Anterior cingulate cortex (tissue), 58 donors: ENCODE results near the gene GLRA2.
"Not testable (repeated sequence)": the region's sequence is repeated elsewhere in the genome, so short reads cannot be mapped to it uniquely, and the experiment has no call there.

Source experiments
- DNase-seq, 58 donors: peaks; one replicate each; lab custom pipeline; 2025; lab: John Stamatoyannopoulos, UW

GLRA2 gene

GRCh38 chrX:14590693-14591424 is 61.5 kb downstream of the GLRA2 start:
- DNase-seq: no peak

- no peak for DNase-seq
Measured at GRCh38 chrX:14591976-14592375, 62.6 kb downstream of the GLRA2 start.

- DNase-seq: no peak
Measured at GRCh38 chrX:14594521-14594920, 65.2 kb downstream of the GLRA2 start.

- no peak for DNase-seq
Measured at GRCh38 chrX:14598330-14598729, 69.0 kb downstream of the GLRA2 start.

- no peak for DNase-seq
Measured at GRCh38 chrX:14607446-14607985, 78.2 kb downstream of the GLRA2 start.

- not testable (repeated sequence) for DNase-seq
Measured at GRCh38 chrX:14612450-14612849, 83.1 kb downstream of the GLRA2 start.

GRCh38 chrX:14616301-14616700 is 87.0 kb downstream of the GLRA2 start:
- DNase-seq: no peak

- no peak for DNase-seq
Measured at GRCh38 chrX:14616836-14617235, 87.5 kb downstream of the GLRA2 start.

- DNase-seq: no peak
Measured at GRCh38 chrX:14618177-14618965, 89.0 kb downstream of the GLRA2 start.

GRCh38 chrX:14630733-14631132 is 101.4 kb downstream of the GLRA2 start:
- DNase-seq: no peak

GRCh38 chrX:14641681-14642655 is 112.6 kb downstream of the GLRA2 start:
- DNase-seq: no peak

- no peak for DNase-seq
Measured at GRCh38 chrX:14660970-14661369, 131.6 kb downstream of the GLRA2 start.

- DNase-seq: no peak
Measured at GRCh38 chrX:14670819-14671218, 141.5 kb downstream of the GLRA2 start.

- no peak for DNase-seq
Measured at GRCh38 chrX:14672611-14673172, 143.4 kb downstream of the GLRA2 start.

- DNase-seq: no peak
Measured at GRCh38 chrX:14673236-14673635, 143.9 kb downstream of the GLRA2 start.

- no peak for DNase-seq
Measured at GRCh38 chrX:14673764-14674163, 144.4 kb downstream of the GLRA2 start.

GRCh38 chrX:14675500-14675899 is 146.2 kb downstream of the GLRA2 start:
- DNase-seq: no peak

- DNase-seq: no peak
Measured at GRCh38 chrX:14676431-14676830, 147.1 kb downstream of the GLRA2 start.

GRCh38 chrX:14688331-14688730 is 159.0 kb downstream of the GLRA2 start:
- DNase-seq: not testable (repeated sequence)

GRCh38 chrX:14690553-14690952 is 161.2 kb downstream of the GLRA2 start:
- no peak for DNase-seq
